Right lobe of liver (tissue), 4 donors: Measurements from ENCODE around the gene KCNIP1.

ENCODE experiments used
- CTCF ChIP-seq, 4 donors: fragments of 200-600 bp in 3 of 4; fragments of 450-650 bp in 1 of 4; IDR thresholded peaks; one replicate each; pipeline versions ENCODE4 v1.5.1 to v1.8.0; 2016 to 2022; ENCODE audit warnings: antibody characterized with exemption in 4 of 4, mild to moderate bottlenecking in 2 of 4
- POLR2A ChIP-seq: fragments of 450-650 bp; IDR thresholded peaks from one replicate; pipeline ENCODE4 v1.6.1; 2017; ENCODE audit warnings: antibody characterized with exemption, mild to moderate bottlenecking
- donor health status: DM: no; HTN: no; CAD: no.
- donor health status: DM: no; HTN: no; CAD: no.
- donor health status: DM: no; HTN: yes; CAD: no.

- no peak for TF ChIP-seq CTCF (IDR thresholded peaks at IDR 0.05)
- no peak for TF ChIP-seq POLR2A
These were observed 217.9 kb downstream of the KCNIP1 start for GRCh38 chr5:170721681-170722080.
